GM23338 (cell line): ENCODE data around the gene RSPO1. TPM values are rescaled to one million over a fixed set of nuclear protein-coding genes. Genes with fewer than 3 reads are reported as not detected.
A peak's percentile ranks its signal among the peaks of the same experiment; 100 is the strongest.

Source experiments
- ATAC-seq: fragments of 200-7000 bp; cut with Tn5 transposase; 3 replicates; pipeline ENCODE4 v1.9.1; 2020
- DNase-seq: peaks from one replicate; pipeline ENCODE4 v3.0.0-alpha.2; 2015; ENCODE audit warnings: low spot score
- H2AFZ ChIP-seq: fragments of 200-600 bp; sonication (generic); 2 replicates; pipeline ENCODE4 v1.8.0; 2016; ENCODE audit warnings: antibody characterized with exemption, mild to moderate bottlenecking, moderate library complexity
- H3F3A ChIP-seq: fragments of 200-600 bp; sonication (generic); replicated peaks from 2 replicates; pipeline ENCODE4 v1.8.0; 2017; ENCODE audit warnings: antibody characterized with exemption, mixed run types, low read depth
- H3K27ac ChIP-seq: fragments of 200-600 bp; sonication (generic); 2 replicates; pipeline ENCODE4 v1.6.1; 2016; ENCODE audit warnings: low read depth
- H3K27me3 ChIP-seq: fragments of 200-600 bp; sonication (generic); 2 replicates; pipeline ENCODE4 v1.8.0; 2016; ENCODE audit warnings: mild to moderate bottlenecking, mixed run types, moderate library complexity; ENCODE audit not compliant: insufficient read depth
- H3K36me3 ChIP-seq: fragments of 200-600 bp; sonication (generic); 2 replicates; pipeline ENCODE4 v1.8.0; 2016; ENCODE audit warnings: mild to moderate bottlenecking; ENCODE audit not compliant: insufficient read depth
- H3K4me1 ChIP-seq: fragments of 200-600 bp; sonication (generic); 2 replicates; pipeline ENCODE4 v1.8.0; 2016; ENCODE audit warnings: mild to moderate bottlenecking, moderate library complexity; ENCODE audit not compliant: insufficient read depth
- H3K4me2 ChIP-seq: fragments of 200-600 bp; sonication (generic); 2 replicates; pipeline ENCODE4 v1.7.1; 2017; ENCODE audit warnings: mixed run types
- H3K4me3 ChIP-seq: fragments of 200-600 bp; sonication (generic); 2 replicates; pipeline ENCODE4 v1.6.1; 2016; ENCODE audit warnings: mixed run types
- H3K79me2 ChIP-seq: fragments of 200-600 bp; sonication (generic); replicated peaks from 2 replicates; pipeline ENCODE4 v1.8.0; 2017; ENCODE audit warnings: mild to moderate bottlenecking; ENCODE audit not compliant: insufficient read depth
- H3K9me2 ChIP-seq: fragments of 200-600 bp; sonication (generic); 2 replicates; pipeline ENCODE4 v1.8.0; 2017; ENCODE audit not compliant: insufficient read depth
- H4K20me1 ChIP-seq: fragments of 200-600 bp; sonication (generic); replicated peaks from 2 replicates; pipeline ENCODE4 v1.8.0; 2017; ENCODE audit warnings: mild to moderate bottlenecking; ENCODE audit not compliant: insufficient read depth
- H3K27ac Mint-ChIP-seq: 2 replicates; pipeline ENCODE4 v1.8.0; 2020; ENCODE audit warnings: inconsistent platforms, mild to moderate bottlenecking, moderate library complexity, mixed read lengths
- H3K27me3 Mint-ChIP-seq: 3 replicates; pipeline ENCODE4 v1.8.0; 2022; ENCODE audit warnings: low read depth, mild to moderate bottlenecking, moderate library complexity, mixed read lengths, inconsistent platforms; ENCODE audit not compliant: insufficient read depth, poor library complexity
- H3K36me3 Mint-ChIP-seq: 3 replicates; pipeline ENCODE4 v1.8.0; 2021; ENCODE audit warnings: low read depth, mild to moderate bottlenecking, inconsistent platforms, moderate library complexity, mixed read lengths
- H3K4me1 Mint-ChIP-seq: 3 replicates; pipeline ENCODE4 v1.8.0; 2020; ENCODE audit warnings: mild to moderate bottlenecking, inconsistent platforms, mixed read lengths
- H3K4me3 Mint-ChIP-seq: 3 replicates; pipeline ENCODE4 v1.8.0; 2021; ENCODE audit warnings: moderate library complexity, mild to moderate bottlenecking, inconsistent platforms, mixed read lengths
- H3K9me3 Mint-ChIP-seq: 3 replicates; pipeline ENCODE4 v1.8.0; 2020; ENCODE audit warnings: moderate library complexity, mild to moderate bottlenecking, inconsistent platforms, mixed read lengths
- EZH2 ChIP-seq: fragments of 200-600 bp; sonication (generic); IDR thresholded peaks from one replicate; pipeline ENCODE4 v1.8.0; 2017; ENCODE audit warnings: antibody characterized with exemption, mild to moderate bottlenecking, low read depth; ENCODE audit not compliant: unreplicated experiment
- JUNB ChIP-seq: IDR thresholded peaks from one replicate; pipeline ENCODE4 v1.6.1; 2016; ENCODE audit warnings: antibody characterized with exemption; ENCODE audit not compliant: unreplicated experiment
- NANOG ChIP-seq: IDR thresholded peaks from 2 replicates; pipeline ENCODE4 v1.6.1; 2016; ENCODE audit warnings: antibody characterized with exemption, borderline replicate concordance
- POLR2AphosphoS5 ChIP-seq: IDR thresholded peaks from 2 replicates; pipeline ENCODE4 v1.6.1; 2016; ENCODE audit warnings: antibody characterized with exemption, low read depth
- REST ChIP-seq: IDR thresholded peaks from one replicate; pipeline ENCODE4 v1.6.1; 2018; ENCODE audit warnings: antibody characterized with exemption; ENCODE audit not compliant: unreplicated experiment
- STAT1 ChIP-seq: IDR thresholded peaks from one replicate; pipeline ENCODE4 v1.6.1; 2016; ENCODE audit warnings: antibody characterized with exemption; ENCODE audit not compliant: unreplicated experiment
- ZNF114 ChIP-seq: fragments of 250-450 bp; sonication (Bioruptor Pico); IDR thresholded peaks from 2 replicates; pipeline ENCODE4 v1.5.0; 2020; ENCODE audit warnings: mild to moderate bottlenecking, moderate library complexity
- polyA plus RNA-seq: library from polyadenylated mRNA; unstranded; fragments of >200 nt; fragmentation: Nextera tagmentation; extraction: Ambion mirVana; gene quantifications from 2 replicates; pipeline ENCODE4 v1.2.1, GENCODE V29; 2016
- total RNA-seq: library from RNA; depleted of rRNA; stranded (reverse); fragments of >200 nt; shearing (Covaris generic); gene quantifications from 2 replicates; pipeline ENCODE4 v1.2.3, GENCODE V29; 2014
- TF ChIP-seq, protein P1 (sequence below): fragments of 250-450 bp; sonication (Bioruptor Pico); IDR thresholded peaks from 2 replicates; pipeline ENCODE4 v1.5.0; 2020; ENCODE audit warnings: mild to moderate bottlenecking, moderate library complexity

The RSPO1 gene
- total and polyA plus RNA-seq, 2 experiments from 2014 or later = 0.11 TPM; not detected in 1

GRCh38 chr1:37677143-37677439 lies 42.4 kb upstream of the RSPO1 start (continued):
- TF ChIP-seq, protein P1, sequence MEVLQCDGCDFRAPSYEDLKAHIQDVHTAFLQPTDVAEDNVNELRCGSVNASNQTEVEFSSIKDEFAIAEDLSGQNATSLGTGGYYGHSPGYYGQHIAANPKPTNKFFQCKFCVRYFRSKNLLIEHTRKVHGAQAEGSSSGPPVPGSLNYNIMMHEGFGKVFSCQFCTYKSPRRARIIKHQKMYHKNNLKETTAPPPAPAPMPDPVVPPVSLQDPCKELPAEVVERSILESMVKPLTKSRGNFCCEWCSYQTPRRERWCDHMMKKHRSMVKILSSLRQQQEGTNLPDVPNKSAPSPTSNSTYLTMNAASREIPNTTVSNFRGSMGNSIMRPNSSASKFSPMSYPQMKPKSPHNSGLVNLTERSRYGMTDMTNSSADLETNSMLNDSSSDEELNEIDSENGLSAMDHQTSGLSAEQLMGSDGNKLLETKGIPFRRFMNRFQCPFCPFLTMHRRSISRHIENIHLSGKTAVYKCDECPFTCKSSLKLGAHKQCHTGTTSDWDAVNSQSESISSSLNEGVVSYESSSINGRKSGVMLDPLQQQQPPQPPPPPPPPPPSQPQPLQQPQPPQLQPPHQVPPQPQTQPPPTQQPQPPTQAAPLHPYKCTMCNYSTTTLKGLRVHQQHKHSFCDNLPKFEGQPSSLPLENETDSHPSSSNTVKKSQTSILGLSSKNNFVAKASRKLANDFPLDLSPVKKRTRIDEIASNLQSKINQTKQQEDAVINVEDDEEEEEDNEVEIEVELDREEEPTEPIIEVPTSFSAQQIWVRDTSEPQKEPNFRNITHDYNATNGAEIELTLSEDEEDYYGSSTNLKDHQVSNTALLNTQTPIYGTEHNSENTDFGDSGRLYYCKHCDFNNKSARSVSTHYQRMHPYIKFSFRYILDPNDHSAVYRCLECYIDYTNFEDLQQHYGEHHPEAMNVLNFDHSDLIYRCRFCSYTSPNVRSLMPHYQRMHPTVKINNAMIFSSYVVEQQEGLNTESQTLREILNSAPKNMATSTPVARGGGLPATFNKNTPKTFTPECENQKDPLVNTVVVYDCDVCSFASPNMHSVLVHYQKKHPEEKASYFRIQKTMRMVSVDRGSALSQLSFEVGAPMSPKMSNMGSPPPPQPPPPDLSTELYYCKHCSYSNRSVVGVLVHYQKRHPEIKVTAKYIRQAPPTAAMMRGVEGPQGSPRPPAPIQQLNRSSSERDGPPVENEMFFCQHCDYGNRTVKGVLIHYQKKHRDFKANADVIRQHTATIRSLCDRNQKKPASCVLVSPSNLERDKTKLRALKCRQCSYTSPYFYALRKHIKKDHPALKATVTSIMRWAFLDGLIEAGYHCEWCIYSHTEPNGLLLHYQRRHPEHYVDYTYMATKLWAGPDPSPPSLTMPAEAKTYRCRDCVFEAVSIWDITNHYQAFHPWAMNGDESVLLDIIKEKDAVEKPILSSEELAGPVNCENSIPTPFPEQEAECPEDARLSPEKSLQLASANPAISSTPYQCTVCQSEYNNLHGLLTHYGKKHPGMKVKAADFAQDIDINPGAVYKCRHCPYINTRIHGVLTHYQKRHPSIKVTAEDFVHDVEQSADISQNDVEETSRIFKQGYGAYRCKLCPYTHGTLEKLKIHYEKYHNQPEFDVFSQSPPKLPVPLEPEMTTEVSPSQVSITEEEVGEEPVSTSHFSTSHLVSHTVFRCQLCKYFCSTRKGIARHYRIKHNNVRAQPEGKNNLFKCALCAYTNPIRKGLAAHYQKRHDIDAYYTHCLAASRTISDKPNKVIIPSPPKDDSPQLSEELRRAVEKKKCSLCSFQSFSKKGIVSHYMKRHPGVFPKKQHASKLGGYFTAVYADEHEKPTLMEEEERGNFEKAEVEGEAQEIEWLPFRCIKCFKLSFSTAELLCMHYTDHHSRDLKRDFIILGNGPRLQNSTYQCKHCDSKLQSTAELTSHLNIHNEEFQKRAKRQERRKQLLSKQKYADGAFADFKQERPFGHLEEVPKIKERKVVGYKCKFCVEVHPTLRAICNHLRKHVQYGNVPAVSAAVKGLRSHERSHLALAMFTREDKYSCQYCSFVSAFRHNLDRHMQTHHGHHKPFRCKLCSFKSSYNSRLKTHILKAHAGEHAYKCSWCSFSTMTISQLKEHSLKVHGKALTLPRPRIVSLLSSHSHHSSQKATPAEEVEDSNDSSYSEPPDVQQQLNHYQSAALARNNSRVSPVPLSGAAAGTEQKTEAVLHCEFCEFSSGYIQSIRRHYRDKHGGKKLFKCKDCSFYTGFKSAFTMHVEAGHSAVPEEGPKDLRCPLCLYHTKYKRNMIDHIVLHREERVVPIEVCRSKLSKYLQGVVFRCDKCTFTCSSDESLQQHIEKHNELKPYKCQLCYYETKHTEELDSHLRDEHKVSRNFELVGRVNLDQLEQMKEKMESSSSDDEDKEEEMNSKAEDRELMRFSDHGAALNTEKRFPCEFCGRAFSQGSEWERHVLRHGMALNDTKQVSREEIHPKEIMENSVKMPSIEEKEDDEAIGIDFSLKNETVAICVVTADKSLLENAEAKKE (CRISPR knock-in tag) = no peak
- TF ChIP-seq POLR2AphosphoS5 = no peak

DNA sequence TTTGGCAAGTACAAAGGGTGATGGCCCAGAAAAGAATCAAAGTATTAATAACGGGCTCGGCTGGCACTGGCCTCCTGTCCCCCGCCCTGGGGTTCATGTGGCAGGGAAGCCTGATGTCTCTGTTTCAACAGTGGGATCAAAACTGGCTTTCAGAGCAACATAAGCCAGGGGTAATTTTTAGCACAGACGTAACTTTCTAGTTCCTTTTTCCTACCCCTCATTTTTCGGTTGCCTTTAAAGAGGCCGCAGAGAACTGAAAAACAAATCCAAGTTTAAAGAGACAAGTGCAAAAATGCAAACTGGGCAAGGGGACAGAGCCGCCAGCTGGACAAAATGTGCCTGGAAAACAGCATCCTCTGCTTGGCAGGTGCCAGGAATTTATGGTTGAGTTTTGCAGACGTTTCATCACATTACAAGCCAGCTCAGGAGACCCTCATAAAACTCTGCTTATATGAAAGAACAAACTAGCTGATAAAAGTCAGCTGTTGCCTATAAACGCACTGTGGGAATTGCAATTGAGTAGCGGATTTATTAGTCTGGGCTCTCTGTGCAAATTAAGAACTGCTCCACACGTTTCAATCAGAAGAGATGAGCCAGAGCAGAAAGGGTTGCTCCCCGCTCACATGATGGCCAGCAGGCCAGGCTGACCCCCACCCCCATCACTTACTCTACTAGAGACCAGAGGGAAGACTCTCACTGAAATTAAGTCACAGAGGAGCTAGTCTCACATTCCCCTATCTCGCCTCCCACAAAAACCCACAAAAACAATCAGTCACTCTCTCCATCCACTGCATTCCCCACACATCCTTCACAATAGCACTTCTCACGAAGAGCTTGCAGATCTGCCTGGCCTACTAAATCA lies 41.8 kb upstream of the RSPO1 start:
- H3K27ac Mint-ChIP-seq = no peak overlapping the region
- peaks cover 6% of the 10 kb centered on the region for H3K4me1 Mint-ChIP-seq
- ATAC-seq = no peak
- peaks cover 9% of the 10 kb centered on the region for H3K27me3 Mint-ChIP-seq
- Histone ChIP-seq H2AFZ (peak overlapping the region; percentile 34; the same call in 1 of the 2 replicates), H3K4me1 (no peaks in the 10 kb centered on the region), H3K9me2 (no peaks in the 10 kb centered on the region), H3K79me2 (no peaks in the 10 kb centered on the region), H3K36me3 (peaks cover 1% of the 10 kb centered on the region; the same call in 1 of the 2 replicates), H4K20me1 (no peaks in the 10 kb centered on the region), H3K27ac (no peak overlapping the region), H3K27me3 (no peaks in the 10 kb centered on the region), H3K4me3 (no peak overlapping the region), H3K4me2 (no peak overlapping the region), H3F3A (no peaks in the 10 kb centered on the region)
- H3K9me3 Mint-ChIP-seq = no peaks in the 10 kb centered on the region
- no peak overlapping the region for H3K4me3 Mint-ChIP-seq
- TF ChIP-seq NANOG = no peak
- peaks cover 7% of the 10 kb centered on the region; the same call in 1 of the 3 replicates for H3K36me3 Mint-ChIP-seq
- no peak for DNase-seq

GRCh38 chr1:37673920-37674319 lies 39.2 kb upstream of the RSPO1 start:
- Histone ChIP-seq H3K9me2 (no peaks in the 10 kb centered on the region), H3K4me1 (no peaks in the 10 kb centered on the region), H3K4me2 (no peak overlapping the region), H3K27ac (no peak overlapping the region), H3K36me3 (no peaks in the 10 kb centered on the region), H2AFZ (0 out of 2 replicates have a peak overlapping the region, but pooled peaks have one; percentile 18), H3K27me3 (no peaks in the 10 kb centered on the region), H3K4me3 (no peak overlapping the region), H3K79me2 (no peaks in the 10 kb centered on the region), H3F3A (no peaks in the 10 kb centered on the region), H4K20me1 (no peaks in the 10 kb centered on the region)
- Mint-ChIP-seq H3K4me3 (no peak overlapping the region), H3K27me3 (peaks cover 4% of the 10 kb centered on the region), H3K9me3 (no peaks in the 10 kb centered on the region), H3K27ac (no peak overlapping the region), H3K36me3 (no peaks in the 10 kb centered on the region), H3K4me1 (peaks cover 6% of the 10 kb centered on the region)
- ATAC-seq = peak; percentile 89
- TF ChIP-seq ZNF114 (CRISPR knock-in tag) (no peak), JUNB (no peak), EZH2 (no peak), STAT1 (no peak), NANOG (no peak), POLR2AphosphoS5 (no peak), REST (no peak)
- peak; percentile 41 for DNase-seq
